NCI-H1436 treated with DMSO at 0.1 percent for 48 hours (cell line): ENCODE data around the gene VWF.

ENCODE experiments used
- DNase-seq: peaks from one replicate; lab custom pipeline; 2025; lab: John Stamatoyannopoulos, UW

VWF gene

DNA sequence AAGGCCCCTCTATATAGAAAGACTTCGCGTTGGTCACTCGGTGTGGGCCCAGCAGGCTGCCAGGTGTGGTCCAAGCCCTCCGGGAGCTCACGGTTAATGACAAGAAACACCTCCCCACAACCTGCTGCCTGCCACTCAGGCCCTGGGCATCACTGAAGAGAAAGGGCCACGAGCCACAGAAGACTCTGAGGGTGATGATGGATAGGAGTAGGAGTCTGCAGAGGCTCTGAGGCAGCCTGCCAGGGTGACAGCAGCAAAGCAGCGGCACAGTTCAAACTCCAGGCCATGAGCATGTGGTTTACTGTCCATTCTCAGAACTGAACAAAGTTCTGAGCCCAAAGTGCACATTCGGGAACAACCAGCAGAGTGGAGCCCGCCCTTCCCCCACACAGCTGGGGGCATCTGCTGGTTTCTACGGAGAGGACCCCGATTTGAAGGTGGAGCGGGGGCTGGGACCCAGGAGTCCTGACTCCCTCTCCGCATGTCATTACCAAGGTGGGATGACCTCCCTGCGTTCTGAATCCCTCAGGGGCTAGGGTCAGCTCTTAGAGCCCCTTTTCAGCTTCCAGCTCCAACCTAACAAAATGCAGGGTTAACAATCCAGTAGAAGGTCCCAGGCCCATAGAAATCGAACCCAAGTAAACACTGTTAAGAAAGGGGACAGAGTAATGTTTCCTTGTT lies 65.8 kb downstream of the VWF start:
- no peak for DNase-seq

DNA sequence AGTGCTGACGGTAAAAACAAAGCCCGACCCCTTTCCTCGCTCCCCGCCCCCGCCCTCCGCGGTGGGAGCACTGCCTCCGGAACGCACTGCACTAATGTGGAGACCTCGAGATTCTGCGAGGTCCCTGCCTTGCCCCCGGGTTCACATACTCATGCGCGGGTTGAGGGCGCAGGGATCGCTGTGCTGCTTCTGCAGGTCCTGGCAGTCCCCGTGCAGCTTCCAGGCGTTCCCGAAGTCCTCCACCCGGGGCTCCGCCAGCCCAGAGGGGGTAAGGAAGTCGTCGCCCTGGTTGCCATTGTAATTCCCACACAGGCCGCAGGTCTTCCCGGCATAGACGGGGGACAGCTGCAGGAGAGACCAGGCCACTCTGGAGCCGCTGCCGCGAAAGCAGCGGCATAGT lies 66.8 kb downstream of the VWF start:
- no peak for DNase-seq

DNA sequence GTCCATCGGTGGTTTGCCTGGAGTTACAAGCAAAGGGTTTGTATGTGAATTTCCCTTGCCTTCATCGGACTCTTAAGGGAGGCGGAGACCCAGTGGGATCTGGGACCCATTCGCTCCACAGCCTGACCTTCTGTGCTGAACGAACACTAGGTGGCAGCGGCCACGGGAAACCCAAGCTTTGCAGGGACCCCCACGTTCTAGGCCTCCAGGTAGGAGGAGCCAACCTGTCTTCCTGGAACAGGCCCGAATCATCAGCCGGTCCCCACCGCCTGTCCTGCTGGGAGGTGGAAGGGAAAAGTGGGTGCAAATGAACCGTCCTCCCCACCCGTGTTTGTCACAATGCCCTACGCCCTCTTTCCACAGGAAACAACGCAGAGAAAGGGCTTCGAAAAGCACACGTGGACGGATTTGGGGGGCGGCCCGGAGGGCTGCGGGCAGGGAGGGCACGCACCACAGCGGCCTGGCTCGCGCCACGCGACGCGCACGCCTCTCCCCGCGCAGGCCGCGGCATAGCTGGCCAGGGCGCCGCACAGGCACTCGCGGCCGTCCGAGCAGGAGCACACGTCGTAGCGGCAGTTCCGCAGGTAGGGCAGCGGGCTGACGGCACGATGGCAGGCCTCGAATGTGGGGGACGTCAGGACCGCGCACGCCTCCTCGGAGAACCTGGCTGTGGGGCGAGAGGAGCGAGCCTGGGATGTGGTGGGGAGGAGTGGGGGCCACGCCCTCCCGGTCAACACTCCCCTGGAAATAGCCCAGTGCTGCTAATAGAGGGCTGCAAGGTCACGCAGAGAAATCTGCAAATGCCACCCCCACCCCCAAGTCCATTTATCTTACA lies 67.8 kb downstream of the VWF start:
- no peak for DNase-seq

DNA sequence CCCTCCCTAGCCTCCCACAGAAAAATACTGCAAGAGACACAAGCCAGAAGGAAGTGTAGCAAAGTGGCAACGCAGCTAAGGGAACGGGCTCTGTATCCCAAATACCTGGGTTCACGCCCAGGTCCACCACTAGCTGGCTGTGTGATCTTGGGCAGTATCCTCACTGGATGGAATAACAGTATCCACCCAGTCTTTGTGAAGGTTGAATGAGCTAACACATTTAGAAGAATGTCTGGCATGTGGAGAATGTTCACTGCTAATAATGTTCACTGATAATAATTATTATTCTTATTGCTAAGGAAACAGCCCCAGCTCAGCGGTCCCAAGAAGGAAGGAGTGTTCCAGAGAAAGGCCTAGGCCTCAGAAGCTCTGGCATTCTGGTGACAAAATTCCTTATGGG lies 70.9 kb downstream of the VWF start:
- DNase-seq: no peak

DNA sequence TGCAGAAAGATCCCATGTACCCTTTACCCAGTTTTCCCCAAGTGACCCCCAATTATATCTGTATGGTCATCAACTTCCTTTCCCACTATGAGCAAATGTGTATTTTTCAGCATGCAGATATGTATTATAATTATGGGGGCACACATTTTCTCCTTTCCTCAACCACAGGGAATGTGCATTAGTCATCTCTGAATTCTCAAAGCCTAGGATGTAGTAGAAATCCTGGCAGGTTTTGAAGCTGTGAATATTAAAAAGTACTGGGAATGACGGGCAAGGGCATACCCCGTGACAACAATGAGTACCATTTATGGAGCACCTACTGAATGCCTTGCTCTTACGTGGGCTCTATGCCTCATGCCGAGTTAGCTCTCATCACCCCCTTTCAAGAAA lies 71.5 kb downstream of the VWF start:
- DNase-seq: no peak

DNA sequence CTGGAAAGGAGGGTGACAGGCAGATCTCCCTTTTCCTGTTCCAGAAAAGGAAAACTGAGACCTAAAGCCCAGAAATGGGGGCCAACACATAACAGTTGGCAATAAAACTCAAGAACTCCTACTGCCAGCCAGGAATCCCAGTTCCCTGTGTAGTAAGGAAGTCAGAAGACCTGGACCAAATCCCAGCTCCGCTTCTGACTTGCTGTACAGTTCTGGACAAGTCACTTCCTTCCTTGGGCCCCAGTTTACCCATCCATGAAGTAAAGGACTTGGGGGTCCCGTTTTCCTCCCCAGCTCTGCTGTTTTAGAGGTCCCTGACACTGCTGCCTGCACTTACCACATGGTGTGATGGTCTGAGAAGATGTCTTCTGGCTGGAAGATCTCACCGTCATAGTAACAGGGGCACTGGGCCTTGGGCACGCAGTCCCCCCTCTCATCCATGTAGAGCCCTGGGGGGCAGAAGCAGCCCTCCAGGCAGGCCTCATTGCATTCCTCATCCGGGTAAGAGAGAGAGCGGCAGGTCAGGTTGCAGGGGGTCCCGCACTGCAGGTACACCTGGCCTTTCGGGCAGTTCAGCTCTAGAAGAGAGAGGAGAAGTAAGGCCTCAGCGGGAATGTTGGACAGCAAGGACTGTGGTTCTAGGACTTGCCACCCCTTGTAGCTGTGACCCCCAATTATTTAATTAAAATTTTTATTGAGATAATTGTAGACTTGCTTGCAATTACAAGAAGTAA lies 72.1 kb downstream of the VWF start:
- DNase-seq: no peak

DNA sequence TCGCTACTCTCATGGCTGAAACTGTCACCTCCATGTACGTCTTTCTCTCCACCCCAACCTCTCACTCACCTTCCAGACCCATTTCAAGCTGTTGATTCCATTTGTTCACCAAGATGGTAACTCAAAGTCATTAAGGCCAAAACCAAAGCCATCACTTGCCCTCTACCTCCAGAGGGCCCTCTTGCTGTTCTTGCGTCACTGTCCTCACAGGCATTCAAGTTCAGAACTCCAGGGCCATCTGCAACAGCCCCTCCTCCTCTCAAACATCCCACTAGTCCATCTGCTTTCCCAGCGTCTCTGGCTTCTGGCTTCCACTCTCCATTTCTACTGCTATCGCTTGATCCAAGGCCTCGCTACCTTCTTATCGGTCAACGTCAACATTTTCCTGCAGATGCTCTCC lies 74.5 kb downstream of the VWF start:
- DNase-seq: no peak

DNA sequence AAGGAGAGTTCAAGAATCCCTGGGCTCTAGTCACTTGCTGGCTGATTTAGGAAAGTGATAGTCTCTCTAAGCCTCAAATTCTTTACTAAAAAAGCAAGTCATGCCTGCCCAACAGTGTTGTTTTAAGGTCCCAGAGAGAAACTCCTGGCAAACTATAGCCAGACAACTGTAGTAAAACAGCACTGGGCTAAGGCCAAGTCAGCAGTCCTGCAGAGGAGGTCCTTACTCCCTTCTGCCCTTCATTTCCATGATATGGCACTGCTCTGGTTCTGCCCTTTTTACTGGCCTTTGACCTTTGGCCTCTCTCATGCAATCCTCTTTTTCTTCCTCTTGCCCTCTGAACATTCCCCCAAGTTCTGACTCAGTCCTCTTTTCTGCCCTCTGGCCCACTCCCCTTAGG lies 74.9 kb downstream of the VWF start:
- no peak for DNase-seq

DNA sequence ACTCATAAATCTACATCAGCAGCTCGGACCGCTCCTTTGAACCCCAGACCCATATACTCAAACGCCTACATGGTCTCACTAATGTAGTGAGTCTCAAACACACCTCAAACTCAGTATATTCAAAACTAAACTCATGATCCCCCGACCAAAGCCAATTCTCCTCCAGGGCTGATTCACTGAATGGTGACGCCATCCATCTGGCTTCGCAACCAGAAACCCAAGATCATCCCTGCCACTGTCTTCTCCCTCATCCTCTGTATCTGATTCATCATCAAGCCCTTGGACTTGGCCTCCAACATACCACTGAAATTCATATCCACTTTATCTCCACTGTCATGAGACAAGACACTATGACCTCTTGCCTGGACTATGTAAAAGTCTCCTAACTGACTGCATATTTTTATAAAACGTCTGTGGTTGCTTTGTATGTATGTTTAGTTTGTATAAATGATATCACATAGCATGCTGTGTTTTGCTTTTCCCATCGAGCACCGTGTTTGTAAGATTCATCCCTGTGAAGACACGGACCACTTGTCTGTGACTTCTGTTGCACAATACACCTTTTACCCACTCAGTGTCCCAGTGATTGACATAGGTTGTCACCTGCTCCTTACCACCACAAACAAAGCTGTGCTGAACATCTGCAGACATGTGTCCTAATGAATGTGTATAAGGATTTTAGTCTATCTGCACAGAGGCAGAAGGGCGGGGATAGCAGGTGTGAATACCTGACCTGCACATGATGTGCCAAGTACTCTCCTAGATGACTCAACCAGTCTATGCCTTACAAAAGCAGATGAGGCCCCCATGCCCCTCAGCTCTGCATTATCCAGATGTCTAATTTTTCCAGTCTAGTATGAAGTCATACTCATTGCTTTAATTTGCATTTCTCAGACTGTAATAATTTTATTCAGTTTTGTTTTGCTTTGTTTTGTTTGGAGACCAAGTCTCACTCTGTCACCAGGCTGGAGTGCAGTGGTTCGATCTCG lies 76.9 kb downstream of the VWF start:
- DNase-seq: no peak

DNA sequence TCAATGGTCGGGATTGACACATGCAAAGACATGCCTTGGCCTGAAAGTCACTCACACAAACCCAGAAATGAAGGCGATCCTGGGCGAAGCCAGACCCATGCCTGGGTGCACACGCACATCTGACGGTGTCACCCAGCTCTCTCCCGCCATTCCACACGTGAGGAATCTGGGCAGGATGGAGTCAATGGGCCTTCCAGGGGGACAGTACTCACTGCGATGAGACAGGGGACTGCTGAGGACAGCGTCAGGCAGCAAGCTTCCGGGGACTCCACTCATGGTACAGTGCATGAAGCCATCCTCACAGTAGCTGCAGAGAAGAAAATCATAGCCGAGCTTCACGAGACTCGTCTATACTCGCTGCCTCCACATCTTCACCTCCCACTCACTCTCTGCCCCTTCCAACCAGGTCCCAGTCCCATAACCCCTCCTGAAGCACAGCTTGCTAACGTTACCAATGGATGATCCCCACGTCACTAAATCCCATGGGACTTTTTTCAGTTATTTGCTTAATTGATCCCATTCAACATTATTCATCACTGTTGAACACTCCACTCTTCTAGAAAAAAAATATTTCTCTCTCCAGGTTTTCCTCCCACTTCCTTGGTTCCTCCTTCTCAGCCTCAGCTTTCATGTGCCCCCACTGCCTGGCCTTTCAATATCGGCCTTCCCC lies 77.8 kb downstream of the VWF start:
- DNase-seq: no peak

DNA sequence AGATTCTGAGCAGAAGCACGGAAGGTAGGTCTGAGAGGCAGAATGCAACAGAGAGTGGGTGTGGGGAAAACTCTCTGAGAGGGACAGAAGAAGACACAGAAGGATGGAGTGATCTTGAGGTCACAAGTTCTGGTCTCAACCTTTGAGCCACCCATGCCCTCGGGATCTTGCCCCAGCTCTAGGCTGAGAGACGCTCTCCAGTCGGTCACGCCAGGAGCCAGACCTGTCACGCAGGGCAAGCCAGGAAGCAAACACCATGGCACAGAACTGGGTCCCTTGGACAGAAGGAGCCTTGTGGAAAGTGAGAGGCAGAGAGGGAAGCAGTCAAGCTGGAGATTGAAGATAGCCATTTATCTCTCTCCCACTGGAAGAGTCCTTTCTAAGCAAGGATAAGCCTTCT lies 79.0 kb downstream of the VWF start:
- no peak for DNase-seq

DNA sequence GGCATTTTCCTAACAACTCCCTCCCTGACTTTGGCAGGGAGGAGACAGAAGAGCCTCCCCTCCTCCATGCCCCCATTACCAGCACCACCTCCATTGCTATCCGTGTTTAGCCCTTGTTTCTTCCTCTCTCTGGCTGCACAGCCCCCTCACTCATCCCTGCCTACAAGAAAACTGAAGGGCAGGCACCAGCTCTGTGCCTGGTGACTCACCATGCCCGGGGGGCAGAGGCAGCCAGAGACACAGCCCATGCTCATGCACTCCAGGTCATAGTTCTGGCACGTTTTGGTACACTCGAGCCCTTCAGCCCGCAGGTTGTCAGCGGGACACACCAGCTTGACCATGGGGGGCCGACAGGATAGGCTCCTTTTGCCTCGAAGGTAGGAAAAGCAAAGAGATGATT lies 80.4 kb downstream of the VWF start:
- DNase-seq: no peak

DNA sequence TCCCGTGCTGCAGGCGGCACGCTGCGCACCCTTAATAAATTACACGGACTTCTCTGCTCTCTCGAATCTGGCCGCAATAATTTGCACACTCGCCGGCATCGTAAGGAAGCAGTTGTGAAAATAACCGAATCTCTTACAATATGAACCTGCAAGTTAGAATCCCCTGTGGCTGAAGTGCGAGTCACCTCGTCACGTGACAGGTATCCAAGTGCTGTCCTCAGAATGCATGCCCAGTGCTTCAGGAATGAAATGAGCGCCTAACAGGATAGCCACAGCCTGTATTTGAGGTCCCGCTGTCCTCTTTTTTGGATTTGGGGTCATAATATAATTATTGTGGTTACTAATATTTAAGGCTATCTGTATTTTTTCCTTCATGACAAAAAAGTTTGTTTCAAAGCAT lies 82.0 kb downstream of the VWF start:
- DNase-seq: no peak

DNA sequence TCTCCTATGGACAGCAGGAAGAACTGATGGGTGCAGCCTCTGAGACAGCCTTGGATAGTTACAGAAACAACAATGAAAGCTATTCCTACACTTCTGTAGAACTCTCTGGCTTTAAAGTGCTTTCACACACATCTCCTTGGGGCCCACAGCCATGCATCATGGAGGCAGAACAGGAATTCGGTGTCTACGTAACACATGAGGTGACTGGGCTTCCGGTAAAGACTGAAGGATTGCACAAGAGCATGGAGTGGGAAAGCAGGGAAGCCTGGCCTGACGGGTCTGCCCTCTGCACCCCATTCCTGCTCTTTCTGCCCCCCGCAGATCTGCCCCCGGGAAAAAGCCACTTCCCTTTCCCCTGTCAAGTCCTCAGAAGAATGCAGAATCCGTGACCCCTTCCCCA lies 82.6 kb downstream of the VWF start:
- DNase-seq: no peak

DNA sequence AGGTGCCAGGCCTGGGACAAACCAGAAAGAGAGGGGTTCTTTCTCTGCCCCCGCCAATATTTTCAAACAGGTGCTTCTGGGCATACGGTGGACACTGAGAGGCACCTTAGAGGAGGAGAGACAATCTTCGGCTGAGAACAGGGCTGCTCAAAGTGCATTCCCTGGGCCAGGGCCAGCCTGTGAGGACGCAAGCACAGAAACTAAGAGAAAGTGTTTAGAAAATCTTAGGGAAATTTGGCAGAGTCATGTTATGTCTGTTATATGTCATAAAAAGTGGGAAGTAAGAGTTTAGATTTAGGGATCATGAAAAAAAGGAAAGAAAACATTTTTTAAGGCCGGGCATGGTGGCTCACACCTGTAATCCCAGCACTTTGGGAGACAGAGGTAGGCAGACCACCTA lies 83.7 kb downstream of the VWF start:
- DNase-seq: no peak

DNA sequence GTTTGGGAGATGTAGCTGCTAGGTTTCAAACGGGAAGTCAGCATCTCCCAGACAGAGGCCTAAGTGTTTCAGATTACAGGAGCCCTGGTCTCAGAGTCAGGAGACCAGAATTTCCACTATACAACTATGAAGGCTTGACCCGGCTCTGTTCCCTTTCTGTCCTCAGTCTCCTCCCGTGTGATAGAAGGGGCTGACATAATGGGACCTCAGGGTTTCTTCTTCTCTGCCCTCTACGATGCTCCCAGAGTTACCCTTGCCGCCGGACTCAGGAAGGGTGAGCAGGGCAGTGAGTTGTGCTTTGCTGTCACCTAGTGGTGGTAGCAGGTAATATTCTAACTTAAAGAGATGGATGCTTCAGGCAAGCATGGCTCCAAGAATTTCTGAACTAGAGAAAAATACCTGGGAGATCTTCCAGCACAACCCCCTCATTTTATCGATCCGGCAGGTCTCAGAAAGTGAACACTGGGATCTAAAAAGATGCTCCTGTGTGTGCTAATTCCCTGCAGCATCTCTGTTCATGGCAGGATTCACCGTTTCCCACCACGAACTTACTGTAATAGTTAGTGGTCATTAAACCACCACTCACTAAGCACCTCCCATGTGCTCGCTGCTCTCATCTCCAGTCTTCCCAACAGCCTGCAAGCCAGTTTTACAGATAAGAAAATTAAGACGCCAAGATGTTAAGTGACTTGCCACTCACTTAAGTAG lies 84.4 kb downstream of the VWF start:
- no peak for DNase-seq

DNA sequence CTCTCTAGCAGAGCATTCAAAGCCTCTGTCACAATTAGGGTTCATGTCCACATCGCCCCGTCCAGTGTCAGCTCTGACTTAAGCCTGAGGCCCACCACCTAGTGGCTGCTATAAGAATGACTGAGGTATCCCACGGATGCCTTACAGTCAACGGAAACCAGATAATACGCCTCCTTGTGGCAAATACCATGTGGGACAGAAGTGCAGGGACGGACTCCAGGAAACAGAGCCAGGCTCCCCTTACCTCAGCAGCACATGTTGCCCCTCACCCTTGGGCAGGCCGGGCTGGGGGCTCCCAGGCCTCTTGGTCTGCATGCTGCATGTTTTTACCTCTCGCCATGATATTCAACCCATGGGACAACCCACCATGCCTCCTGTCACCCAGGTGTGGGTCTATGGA lies 86.3 kb downstream of the VWF start:
- DNase-seq: no peak

DNA sequence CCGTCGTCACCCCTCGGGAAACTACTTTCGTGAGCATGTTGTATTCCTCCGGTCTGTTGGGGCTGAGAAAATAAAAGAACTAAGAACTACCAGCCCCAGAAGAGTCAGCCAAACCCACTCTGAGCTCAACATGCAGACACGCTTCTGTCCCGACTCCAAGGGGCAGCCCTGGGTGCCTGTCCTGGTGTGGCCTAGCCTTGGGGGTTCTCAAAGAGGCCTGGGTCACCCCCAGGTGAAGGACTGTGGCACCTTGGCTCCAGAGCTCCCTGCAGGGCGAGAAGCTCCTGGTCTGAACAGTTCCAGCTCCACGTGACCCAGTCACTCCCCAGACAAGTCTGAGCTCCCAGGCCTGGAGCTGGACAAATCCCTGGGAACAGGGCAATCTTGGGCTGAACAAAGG lies 87.0 kb downstream of the VWF start:
- no peak for DNase-seq

DNA sequence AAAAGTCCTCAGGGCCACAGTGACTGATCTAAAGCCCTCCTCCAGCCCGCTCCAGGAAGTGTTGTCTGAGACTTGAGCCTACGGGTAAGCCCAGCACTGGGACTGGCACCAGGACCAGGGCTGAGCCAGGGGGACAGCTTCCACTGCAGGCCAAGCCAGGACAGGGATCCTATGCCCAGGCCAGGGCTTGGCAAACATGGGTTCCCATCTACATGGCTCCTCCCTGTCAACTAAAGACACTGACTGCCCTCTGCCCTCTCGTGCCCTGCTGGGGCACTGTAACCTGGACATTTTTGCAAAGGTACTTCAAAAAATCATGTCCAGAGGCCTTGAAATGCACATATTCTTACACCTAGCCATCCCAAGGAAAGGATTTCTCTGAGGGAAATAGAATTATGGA lies 88.0 kb downstream of the VWF start:
- no peak for DNase-seq

DNA sequence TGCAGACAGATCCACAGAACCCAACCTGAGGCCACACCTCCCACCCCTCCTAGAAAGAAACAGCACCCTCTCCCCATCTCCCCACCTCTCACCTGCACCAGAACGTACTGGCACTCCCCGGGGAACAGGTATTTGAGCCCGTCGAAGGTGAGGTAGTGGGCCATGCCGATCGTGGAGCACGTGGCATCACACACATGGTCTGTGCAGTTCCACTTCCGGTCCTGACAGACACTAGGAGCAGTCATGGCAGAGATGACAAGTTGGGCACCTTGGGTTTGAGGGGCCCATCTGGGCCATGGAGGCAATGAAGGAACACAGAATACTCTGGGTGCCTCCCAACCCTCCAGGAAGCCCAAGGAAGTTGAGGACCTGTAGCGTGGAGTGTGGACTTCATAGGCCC lies 89.9 kb downstream of the VWF start:
- no peak for DNase-seq

DNA sequence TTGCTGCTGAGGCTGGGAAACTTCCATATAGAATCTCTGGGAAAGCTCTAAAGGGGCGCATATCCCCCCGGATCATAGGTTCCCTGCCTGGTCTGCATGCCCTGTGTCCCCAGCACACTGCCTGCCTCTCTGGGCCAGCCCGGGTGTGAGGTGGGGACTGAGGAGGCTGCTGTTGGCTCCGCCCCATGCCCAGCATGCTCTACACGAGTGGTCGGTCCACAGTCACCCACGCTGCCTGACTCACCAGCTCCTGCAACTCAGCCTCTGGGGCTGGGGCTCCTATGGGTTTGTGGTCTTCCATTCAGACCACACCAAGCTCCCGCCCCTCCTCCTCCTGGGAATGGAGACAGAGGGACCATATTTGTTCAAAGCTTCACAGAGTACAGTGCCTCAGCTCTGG lies 90.9 kb downstream of the VWF start:
- DNase-seq: no peak
